Activated CD8-positive, alpha-beta T cell treated with anti-CD3 and anti-CD28 coated beads for 36 hours (primary cell): ENCODE results near the gene SPPL2C. TPM values are rescaled to one million over a fixed set of nuclear protein-coding genes. Genes with fewer than 3 reads are reported as not detected.

Experiments used
- ATAC-seq: fragments of 200-7000 bp; cut with Tn5 transposase; one replicate; pipeline ENCODE4 v1.10.0; 2021; ENCODE audit warnings: mild to moderate bottlenecking, moderate library complexity
- CTCF ChIA-PET: fragments of 350-600 bp; sonication (Branson Sonifier 250); formaldehyde crosslinking; loops from one replicate; lab custom pipeline; 2021; ENCODE audit warnings: antibody characterized with exemption; lab: Charles Lee
- POLR2A ChIA-PET: fragments of 350-600 bp; sonication (Branson Sonifier 250); formaldehyde crosslinking; loops from one replicate; lab custom pipeline; 2021; ENCODE audit warnings: antibody characterized with exemption; lab: Charles Lee
- DNase-seq: peaks from one replicate; pipeline ENCODE4 v3.0.0-alpha.2; 2020
- H3K27ac Mint-ChIP-seq: one replicate; pipeline ENCODE4 v1.8.0; 2021; ENCODE audit warnings: mild to moderate bottlenecking, mixed read lengths
- H3K27me3 Mint-ChIP-seq: one replicate; pipeline ENCODE4 v1.8.0; 2021; ENCODE audit warnings: mixed read lengths
- H3K36me3 Mint-ChIP-seq: one replicate; pipeline ENCODE4 v1.8.0; 2021; ENCODE audit warnings: low read depth, mixed read lengths
- H3K4me1 Mint-ChIP-seq: one replicate; pipeline ENCODE4 v1.8.0; 2021; ENCODE audit warnings: low read depth, mixed read lengths
- H3K4me3 Mint-ChIP-seq: one replicate; pipeline ENCODE4 v1.8.0; 2021; ENCODE audit warnings: mild to moderate bottlenecking, moderate library complexity, mixed read lengths
- H3K9me3 Mint-ChIP-seq: one replicate; pipeline ENCODE4 v1.8.0; 2021; ENCODE audit warnings: mixed read lengths
- CTCF ChIP-seq: fragments of 200-600 bp; IDR thresholded peaks from one replicate; pipeline ENCODE4 v1.8.0; 2022; ENCODE audit warnings: antibody characterized with exemption, mild to moderate bottlenecking
- intact Hi-C: fragments of 100-400 bp; cut with micrococcal nuclease; formaldehyde crosslinking; loops from one replicate; pipeline ENCODE4 v1.10.0; 2022
- total RNA-seq, 2 experiments: library from RNA; stranded (reverse); gene quantifications; one replicate each; pipeline ENCODE4 v1.2.3, GENCODE V29; 2021

Gene SPPL2C
- total RNA-seq, 2 experiments from 2014 or later: not detected

GRCh38 chr17:45851022-45851421, 6.3 kb downstream of the SPPL2C start:
- TF ChIP-seq CTCF: no peak

DNA sequence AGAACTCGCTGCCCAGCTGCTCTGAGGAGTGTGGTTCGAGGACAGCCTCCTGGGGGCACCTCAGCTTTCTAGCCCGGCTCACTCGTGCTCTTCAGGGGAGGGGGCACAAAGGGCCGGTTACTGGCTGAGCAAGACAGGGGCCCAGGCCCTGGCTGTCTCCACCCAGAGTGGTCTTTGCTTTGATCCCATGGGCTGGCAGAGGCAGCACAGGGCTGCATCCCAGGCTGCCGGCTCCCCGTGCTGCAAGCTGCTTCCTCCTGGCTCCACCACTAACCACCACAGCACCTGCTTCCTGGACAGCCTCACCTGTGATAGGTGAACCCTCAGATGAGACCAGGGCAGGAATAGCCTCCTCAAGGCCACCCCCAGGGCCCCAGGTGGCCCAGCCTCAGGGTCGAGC, 6.8 kb downstream of the SPPL2C start:
- POLR2A ChIA-PET: interaction anchor here (0.6 kb wide), 1 partner anchor 110 kb away, joined by 3 read pairs; no protein-coding TSS in a partner anchor
- TF ChIP-seq CTCF: no peak
- intact Hi-C loops: no loop called here
- DNase-seq (no peak), ATAC-seq (no peak)
- Mint-ChIP-seq H3K27me3 (peaks cover 13% of the 10 kb centered on the region), H3K27ac (no peak overlapping the region), H3K4me1 (peaks cover 5% of the 10 kb centered on the region), H3K4me3 (no peak overlapping the region), H3K9me3 (no peaks in the 10 kb centered on the region), H3K36me3 (no peaks in the 10 kb centered on the region)
- CTCF ChIA-PET: interaction anchor here (0.9 to 2.6 kb wide), 17 partner anchors 8 to 221 kb away, joined by 3 to 17 read pairs (median 4); no protein-coding TSS in a partner anchor

More at GRCh38 chr17:45851022-45851421, 6.3 kb downstream of the SPPL2C start:
- H3K36me3 Mint-ChIP-seq: no peaks in the 10 kb centered on the region
- DNase-seq: no peak
- H3K9me3 Mint-ChIP-seq: no peaks in the 10 kb centered on the region
- peaks cover 13% of the 10 kb centered on the region for H3K27me3 Mint-ChIP-seq
- intact Hi-C loops: no loop called here
- ChIA-PET POLR2A (interaction anchor here (0.6 kb wide), 1 partner anchor 110 kb away, joined by 3 read pairs; no protein-coding TSS in a partner anchor), CTCF (interaction anchor here (1.0 to 2.6 kb wide), 9 partner anchors 8 to 88 kb away, joined by 3 to 17 read pairs (median 5); no protein-coding TSS in a partner anchor)
- peaks cover 5% of the 10 kb centered on the region for H3K4me1 Mint-ChIP-seq
- no peak for ATAC-seq
- H3K27ac Mint-ChIP-seq: no peak overlapping the region
- no peak overlapping the region for H3K4me3 Mint-ChIP-seq

DNA sequence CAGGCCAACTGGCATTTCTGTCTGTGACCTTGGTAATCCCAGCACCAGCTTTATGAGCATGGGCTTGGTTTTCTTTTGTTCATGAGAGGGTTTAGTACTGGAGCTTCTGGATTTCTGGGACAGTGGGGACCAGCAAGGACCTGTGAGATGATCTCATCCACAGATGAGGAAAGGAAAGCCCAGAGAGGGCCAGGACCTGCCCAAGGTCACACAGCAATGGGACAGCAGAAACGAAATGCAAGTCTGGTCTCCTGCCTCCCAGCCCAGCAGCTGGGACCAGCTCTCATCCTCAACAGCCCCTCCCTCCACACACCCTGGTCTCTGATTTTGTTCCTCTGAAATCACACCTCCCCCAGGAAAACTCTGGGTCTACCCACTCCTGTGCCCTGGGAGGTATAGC, 7.2 kb downstream of the SPPL2C start:
- no peaks in the 10 kb centered on the region for H3K9me3 Mint-ChIP-seq
- no peaks in the 10 kb centered on the region for H3K36me3 Mint-ChIP-seq
- intact Hi-C loops: no loop called here
- peaks cover 13% of the 10 kb centered on the region for H3K27me3 Mint-ChIP-seq
- no peak for DNase-seq
- no peak for ATAC-seq
- TF ChIP-seq CTCF: no peak
- H3K4me1 Mint-ChIP-seq: peaks cover 5% of the 10 kb centered on the region
- POLR2A ChIA-PET: interaction anchor here (0.6 kb wide), 1 partner anchor 109 kb away, joined by 3 read pairs; no protein-coding TSS in a partner anchor
- CTCF ChIA-PET: interaction anchor here (0.6 to 2.6 kb wide), 32 partner anchors 9 to 222 kb away, joined by 3 to 17 read pairs (median 3); no protein-coding TSS in a partner anchor
- no peak overlapping the region for H3K27ac Mint-ChIP-seq
- H3K4me3 Mint-ChIP-seq: no peak overlapping the region

DNA sequence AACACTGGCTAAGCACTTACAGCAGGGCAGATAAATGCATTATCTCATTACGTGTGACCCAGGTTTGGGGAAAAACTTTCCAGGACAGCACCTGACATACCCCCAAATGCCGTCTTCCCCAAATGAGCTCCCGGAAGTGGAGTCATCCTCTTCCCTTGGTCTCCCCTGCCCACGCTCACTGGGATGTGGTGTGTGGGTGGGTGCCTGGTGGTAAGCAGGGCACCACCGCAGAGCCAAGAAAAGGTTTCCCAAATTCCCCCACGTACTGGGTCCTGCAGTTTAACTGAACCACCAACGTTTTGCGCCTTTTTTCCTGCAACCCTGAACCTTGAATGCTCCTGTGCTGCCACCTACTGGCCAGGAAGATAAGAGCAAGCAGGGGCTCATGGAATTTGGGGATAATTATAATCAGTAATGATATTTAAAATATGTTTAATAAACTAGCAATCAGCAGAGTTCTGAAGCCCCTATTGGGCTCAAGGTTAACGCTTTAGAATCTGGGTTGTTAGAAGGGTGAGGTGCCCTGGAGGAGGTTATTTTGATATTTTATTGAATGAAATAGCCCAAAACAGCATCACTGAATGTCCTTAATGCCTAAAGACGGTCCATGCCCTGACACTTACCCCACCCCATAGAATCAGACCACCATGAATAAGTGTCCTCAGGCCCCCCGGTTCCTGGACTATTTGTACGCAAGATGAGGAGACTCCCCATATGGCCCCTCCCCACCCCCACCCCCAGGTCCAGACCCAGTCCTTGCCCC, 8.0 kb downstream of the SPPL2C start:
- Mint-ChIP-seq H3K27ac (no peak overlapping the region), H3K36me3 (no peaks in the 10 kb centered on the region), H3K9me3 (no peaks in the 10 kb centered on the region), H3K4me3 (no peak overlapping the region), H3K27me3 (peaks cover 15% of the 10 kb centered on the region), H3K4me1 (peaks cover 5% of the 10 kb centered on the region)
- CTCF ChIA-PET: interaction anchor here (0.6 to 2.6 kb wide), 30 partner anchors 9 to 222 kb away, joined by 3 to 17 read pairs (median 3); no protein-coding TSS in a partner anchor
- ATAC-seq: peak; percentile 37
- POLR2A ChIA-PET: no interaction called here
- intact Hi-C loops: no loop called here
- TF ChIP-seq CTCF: peak; percentile 92
- DNase-seq: peak; percentile 76

DNA sequence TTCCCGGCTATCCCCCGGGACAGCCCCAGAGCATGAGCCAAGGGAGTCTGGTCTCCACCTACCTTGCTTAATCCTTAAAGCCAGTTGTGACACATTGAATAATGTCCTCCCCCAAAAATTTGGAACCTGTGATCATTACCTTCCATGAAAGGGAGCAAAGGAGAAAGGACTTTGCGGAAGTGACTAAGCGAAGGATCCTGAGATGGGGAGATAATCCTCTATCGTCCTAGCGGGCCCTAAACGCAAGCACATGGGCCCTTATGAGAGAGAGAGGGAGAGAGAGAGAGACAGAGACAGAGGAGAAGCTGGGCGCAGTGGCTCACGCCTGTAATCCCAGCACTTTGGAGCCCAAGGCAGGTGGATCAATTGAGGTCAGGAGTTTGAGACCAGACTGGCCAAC, 9.5 kb downstream of the SPPL2C start:
- H3K4me3 Mint-ChIP-seq: no peak overlapping the region
- no peak overlapping the region for H3K27ac Mint-ChIP-seq
- no peak for ATAC-seq
- peaks cover 25% of the 10 kb centered on the region for H3K27me3 Mint-ChIP-seq
- TF ChIP-seq CTCF: no peak
- DNase-seq: no peak
- CTCF ChIA-PET: interaction anchor here (1.7 to 1.9 kb wide), 2 partner anchors 72 to 214 kb away, joined by 4 to 7 read pairs; no protein-coding TSS in a partner anchor
- peaks cover 5% of the 10 kb centered on the region for H3K4me1 Mint-ChIP-seq
- POLR2A ChIA-PET: no interaction called here
- intact Hi-C loops: no loop called here
- no peaks in the 10 kb centered on the region for H3K9me3 Mint-ChIP-seq
- no peaks in the 10 kb centered on the region for H3K36me3 Mint-ChIP-seq
